H1 (cell line): ENCODE results near the gene GUCA1A. TPM values are rescaled to one million over a fixed set of nuclear protein-coding genes. Genes with fewer than 3 reads are reported as not detected.

Experiments
- CTCF ChIA-PET: fragments of 300-600 bp; sonication (Branson Sonifier 250); formaldehyde crosslinking; loops from one replicate; lab custom pipeline; 2021; ENCODE audit not compliant: partially characterized antibody; lab: Charles Lee
- POLR2A ChIA-PET: fragments of 300-600 bp; sonication (Branson Sonifier 250); formaldehyde crosslinking; loops from one replicate; lab custom pipeline; 2021; ENCODE audit warnings: inconsistent platforms; ENCODE audit not compliant: partially characterized antibody; lab: Charles Lee
- DNase-seq, 2 experiments: peaks; one replicate each; pipeline versions ENCODE4 v3.0.0 to v3.0.0-alpha.2; 2010 to 2022; ENCODE audit warnings: low spot score in 2 of 2, low read depth in 1 of 2, mixed read lengths in 1 of 2
- FAIRE-seq: peaks from 2 replicates; lab custom pipeline; 2011; peaks lifted over from hg19 to GRCh38; lab: Jason Lieb, UNC
- H2AFZ ChIP-seq: 2 replicates; pipeline ENCODE4 v1.8.1; 2012; ENCODE audit warnings: low read length, inconsistent platforms
- H2AK5ac ChIP-seq: 2 replicates; pipeline ENCODE4 v1.6.1; 2013; ENCODE audit warnings: low read depth, low read length
- H2BK120ac ChIP-seq: replicated peaks from 2 replicates; pipeline ENCODE3; 2013; ENCODE audit warnings: low read depth, low read length, inconsistent platforms
- H2BK12ac ChIP-seq: 2 replicates; pipeline ENCODE4 v1.6.1; 2013; ENCODE audit warnings: low read depth, low read length
- H2BK15ac ChIP-seq: 2 replicates; pipeline ENCODE4 v1.6.1; 2013; ENCODE audit warnings: low read length
- H2BK20ac ChIP-seq: 2 replicates; pipeline ENCODE4 v1.6.1; 2013; ENCODE audit warnings: low read length
- H2BK5ac ChIP-seq: 2 replicates; pipeline ENCODE4 v1.6.1; 2013; ENCODE audit warnings: low read depth, low read length
- H3K14ac ChIP-seq: 2 replicates; pipeline ENCODE4 v1.6.1; 2013; ENCODE audit warnings: inconsistent platforms; ENCODE audit not compliant: insufficient read length
- H3K18ac ChIP-seq: 2 replicates; pipeline ENCODE4 v1.6.1; 2013; ENCODE audit warnings: low read length; ENCODE audit errors: extremely low read depth
- H3K23ac ChIP-seq: 2 replicates; pipeline ENCODE4 v1.6.1; 2013; ENCODE audit warnings: inconsistent platforms; ENCODE audit not compliant: insufficient read length
- H3K23me2 ChIP-seq: 2 replicates; pipeline ENCODE4 v1.6.1; 2013; ENCODE audit warnings: low read depth, low read length
- H3K27ac ChIP-seq: 2 replicates; pipeline ENCODE4 v1.6.1; 2011; ENCODE audit warnings: low read depth, low read length, inconsistent platforms
- H3K27me3 ChIP-seq, 4 experiments: replicated peaks in 1 of 4; 1 replicate in 1 of 4; 2 replicates in 3 of 4; pipeline versions ENCODE4 v1.6.1 to v1.8.1; 2011 to 2013; ENCODE audit warnings: low read length in 3 of 4, mild to moderate bottlenecking in 3 of 4, inconsistent platforms in 2 of 4, mixed read lengths in 2 of 4, moderate library complexity in 1 of 4; ENCODE audit not compliant: control insufficient read depth in 3 of 4, insufficient read depth in 3 of 4; ENCODE audit errors: extremely low read depth in 1 of 4
- H3K36me3 ChIP-seq, 4 experiments: 2 replicates each; pipeline versions ENCODE4 v1.6.1 to v1.8.1; 2011 to 2013; ENCODE audit warnings: mild to moderate bottlenecking in 4 of 4, low read length in 3 of 4, moderate library complexity in 2 of 4, control low read depth in 1 of 4, inconsistent platforms in 1 of 4; ENCODE audit not compliant: insufficient read depth in 4 of 4, control insufficient read depth in 2 of 4
- H3K4ac ChIP-seq: replicated peaks from 2 replicates; pipeline ENCODE3; 2013; ENCODE audit warnings: low read length, low read depth, mixed read lengths, inconsistent platforms; ENCODE audit not compliant: insufficient read length
- H3K4me1 ChIP-seq, 4 experiments: replicated peaks in 1 of 4; 1 replicate in 1 of 4; 2 replicates in 3 of 4; pipeline versions ENCODE4 v1.6.1 to v1.8.1; 2011 to 2013; ENCODE audit warnings: low read length in 3 of 4, inconsistent platforms in 2 of 4, mixed read lengths in 1 of 4; ENCODE audit not compliant: insufficient read depth in 4 of 4, control insufficient read depth in 3 of 4
- H3K4me2 ChIP-seq, 2 experiments: 2 replicates each; pipeline versions ENCODE4 v1.6.1 to v1.8.1; 2011 to 2013; ENCODE audit warnings: low read depth in 2 of 2, low read length in 2 of 2, control low read depth in 1 of 2, inconsistent platforms in 1 of 2, mild to moderate bottlenecking in 1 of 2; ENCODE audit not compliant: insufficient read depth in 1 of 2
- H3K4me3 ChIP-seq, 4 experiments: fragments of 200-600, 300-600 bp in 1 of 4; sonication (generic), shearing (Covaris generic), sonication (Bioruptor Twin) in 1 of 4; 2 replicates each; pipeline versions ENCODE4 v1.5.1 to v1.8.1; 2011 to 2016; ENCODE audit warnings: low read length in 4 of 4, low read depth in 3 of 4, control low read depth in 2 of 4, inconsistent platforms in 2 of 4, mild to moderate bottlenecking in 2 of 4, mixed read lengths in 1 of 4, moderate library complexity in 1 of 4; ENCODE audit not compliant: insufficient read depth in 2 of 4; ENCODE audit errors: extremely low read depth in 1 of 4
- H3K56ac ChIP-seq: replicated peaks from 2 replicates; pipeline ENCODE3; 2013; ENCODE audit warnings: low read depth, mild to moderate bottlenecking, mixed read lengths, low read length, inconsistent platforms; ENCODE audit not compliant: insufficient read length
- H3K79me1 ChIP-seq: 2 replicates; pipeline ENCODE4 v1.6.1; 2013; ENCODE audit warnings: low read depth, low read length, control low read depth
- H3K79me2 ChIP-seq, 2 experiments: 2 replicates each; pipeline versions ENCODE4 v1.6.1 to v1.8.1; 2012 to 2013; ENCODE audit warnings: low read length in 2 of 2, mild to moderate bottlenecking in 2 of 2, inconsistent platforms in 1 of 2; ENCODE audit not compliant: insufficient read depth in 2 of 2, control insufficient read depth in 1 of 2
- H3K9ac ChIP-seq, 4 experiments: replicated peaks in 1 of 4; 1 replicate in 1 of 4; 2 replicates in 3 of 4; pipeline versions ENCODE4 v1.6.1 to v1.8.1; 2011 to 2013; ENCODE audit warnings: low read depth in 3 of 4, low read length in 3 of 4, control low read depth in 2 of 4, mild to moderate bottlenecking in 2 of 4, moderate library complexity in 2 of 4, inconsistent platforms in 1 of 4; ENCODE audit errors: extremely low read depth in 1 of 4
- H3K9me3 ChIP-seq, 2 experiments: 2 replicates each; pipeline versions ENCODE4 v1.6.1 to v1.8.1; 2012 to 2013; ENCODE audit warnings: mild to moderate bottlenecking in 2 of 2, moderate library complexity in 2 of 2, control low read depth in 1 of 2, inconsistent platforms in 1 of 2, low read depth in 1 of 2, low read length in 1 of 2, mixed read lengths in 1 of 2; ENCODE audit not compliant: insufficient read depth in 2 of 2
- H4K20me1 ChIP-seq, 2 experiments: replicated peaks in 1 of 2; 2 replicates each; pipeline versions ENCODE3 to v1.8.1; 2011 to 2013; ENCODE audit warnings: inconsistent platforms in 2 of 2, low read length in 2 of 2, mild to moderate bottlenecking in 1 of 2; ENCODE audit not compliant: insufficient read depth in 2 of 2, control insufficient read depth in 1 of 2
- H4K5ac ChIP-seq: 2 replicates; pipeline ENCODE4 v1.6.1; 2013; ENCODE audit warnings: low read length, low read depth, mixed read lengths, inconsistent platforms; ENCODE audit not compliant: insufficient read length
- H4K8ac ChIP-seq: 2 replicates; pipeline ENCODE4 v1.8.0; 2013; ENCODE audit warnings: mild to moderate bottlenecking, moderate library complexity, low read length, inconsistent platforms; ENCODE audit not compliant: insufficient read depth; ENCODE audit errors: extremely low read depth
- H4K91ac ChIP-seq: replicated peaks from 2 replicates; pipeline ENCODE3; 2013; ENCODE audit warnings: low read length, mixed read lengths, inconsistent platforms; ENCODE audit not compliant: insufficient read length
- ASH2L ChIP-seq: fragments of 200-600, 300-600 bp; sonication (generic); IDR thresholded peaks from one replicate; pipeline ENCODE4 v1.7.1; 2017; ENCODE audit warnings: low read length
- BCL11A ChIP-seq, 2 experiments: IDR thresholded peaks; one replicate each; pipeline ENCODE4 v1.6.1; 2011; ENCODE audit warnings: low read depth in 2 of 2, low read length in 2 of 2, mild to moderate bottlenecking in 2 of 2
- CBX5 ChIP-seq: fragments of 300-800, 300-1000 bp; sonication (generic); IDR thresholded peaks from 2 replicates; pipeline ENCODE4 v1.7.1; 2016; ENCODE audit warnings: antibody characterized with exemption, low read length, low read depth
- CTBP2 ChIP-seq: IDR thresholded peaks from 2 replicates; pipeline ENCODE4 v1.7.0; 2011; ENCODE audit warnings: borderline replicate concordance, mild to moderate bottlenecking, moderate library complexity, mixed read lengths, low read length; ENCODE audit not compliant: insufficient read depth, insufficient read length
- E2F6 ChIP-seq: IDR thresholded peaks from 2 replicates; pipeline ENCODE4 v1.6.1; 2012; ENCODE audit warnings: inconsistent platforms
- GTF2F1 ChIP-seq: IDR thresholded peaks from 2 replicates; pipeline ENCODE4 v1.6.1; 2012; ENCODE audit warnings: low read depth, low read length, improper control_type of control experiment, borderline replicate concordance
- KDM1A ChIP-seq: fragments of 200-600, 300-600 bp; sonication (generic); IDR thresholded peaks from 2 replicates; pipeline ENCODE4 v1.7.1; 2016; ENCODE audit warnings: mild to moderate bottlenecking, low read length, borderline replicate concordance
- RAD21 ChIP-seq, 2 experiments: IDR thresholded peaks in 1 of 2; conservative IDR thresholded peaks in 1 of 2; 2 replicates each; pipeline ENCODE4 v1.6.1; 2011; ENCODE audit warnings: low read depth in 2 of 2, low read length in 2 of 2, improper control_type of control experiment in 1 of 2, inconsistent platforms in 1 of 2, mild to moderate bottlenecking in 1 of 2, moderate library complexity in 1 of 2
- RBBP5 ChIP-seq: IDR thresholded peaks from 2 replicates; pipeline ENCODE4 v1.7.1; 2012; ENCODE audit warnings: low read depth, mild to moderate bottlenecking, inconsistent platforms, low read length, moderate library complexity, borderline replicate concordance
- RXRA ChIP-seq: IDR thresholded peaks from 2 replicates; pipeline ENCODE4 v1.6.1; 2011; ENCODE audit warnings: low read depth, mild to moderate bottlenecking, low read length, moderate library complexity; ENCODE audit not compliant: insufficient read depth
- SP2 ChIP-seq: IDR thresholded peaks from 2 replicates; pipeline ENCODE4 v1.6.1; 2012; ENCODE audit warnings: mild to moderate bottlenecking, low read length, inconsistent platforms
- SP4 ChIP-seq: IDR thresholded peaks from 2 replicates; pipeline ENCODE4 v1.6.1; 2012; ENCODE audit warnings: low read length, inconsistent platforms
- WGBS, 2 experiments: shearing (Covaris generic) in 1 of 2; methylation state at CpG; one replicate each; pipeline versions ENCODE4 v1.1.6 to v1.1.7; 2013 to 2015; ENCODE audit warnings: low lambda C conversion rate in 2 of 2, mixed read lengths in 2 of 2, inconsistent platforms in 1 of 2, low coverage in 1 of 2, missing lambda C conversion rate in 1 of 2; ENCODE audit not compliant: insufficient replicate concordance in 2 of 2, insufficient coverage in 1 of 2, insufficient read length in 1 of 2; ENCODE audit errors: extremely low coverage in 1 of 2, missing lambda C conversion rate in 1 of 2; 5-methylcytosine and 5-hydroxymethylcytosine counted together
- polyA plus RNA-seq, 7 experiments: library from polyadenylated mRNA; depleted of rRNA in 3 of 7; stranded (reverse) in 5 of 7; unstranded in 2 of 7; fragments of >200 nt in 5 of 7; fragments of 200-250 nt in 2 of 7; gene quantifications; 1 replicate in 5 of 7; 2 replicates in 1 of 7; 4 replicates in 1 of 7; pipeline versions ENCODE4 v1.2.1 to v1.2.3, GENCODE V29; 2011 to 2013; ENCODE audit warnings: missing spikeins in 2 of 7, mixed read lengths in 2 of 7
- total RNA-seq: library from RNA; stranded (reverse); fragmentation: NEBNext Ultra II Directional; extraction: Animal tissue kit (Norgen Biotek cat#: 25700); gene quantifications from 2 replicates; pipeline ENCODE4 v1.2.1, GENCODE V29; 2021

GUCA1A gene
- total and polyA plus RNA-seq, 2 of the 8 experiments (the other 6 are each of a cell fraction or from before 2014, with no cell fraction given) = 4.6 to 24.6 TPM

DNA sequence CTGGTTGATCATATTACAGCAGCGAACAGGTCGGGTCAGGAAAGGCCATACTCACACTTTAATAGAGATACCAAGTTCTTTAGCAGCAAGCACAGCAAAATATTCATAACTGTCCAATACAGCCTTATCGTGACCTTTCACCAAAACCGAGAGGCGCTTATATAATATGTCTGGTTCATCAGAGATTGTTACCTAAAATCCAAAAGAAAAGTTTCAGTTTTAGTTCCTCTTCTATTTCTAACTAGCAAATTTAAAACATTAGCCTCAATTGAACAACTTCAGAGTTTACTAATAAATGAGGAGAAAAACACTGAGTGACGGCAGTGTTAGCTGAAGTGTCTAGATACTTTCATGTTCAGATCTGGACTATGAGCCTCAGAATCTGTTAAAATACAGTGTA is 38.6 kb downstream of the GUCA1A start:
- DNase-seq (no peak), FAIRE-seq (no peak)
- no peaks in the 10 kb centered on the region for H3K27me3 ChIP-seq
- H4K91ac ChIP-seq = no peak overlapping the region
- POLR2A ChIA-PET = interaction anchor here (1.0 to 1.4 kb wide), 2 partner anchors 15 to 162 kb away, joined by 3 read pairs; no protein-coding TSS in a partner anchor
- no peak for TF ChIP-seq ASH2L
- no peak for TF ChIP-seq CBX5
- TF ChIP-seq GTF2F1 = no peak
- TF ChIP-seq E2F6 = no peak
- no peak for TF ChIP-seq CTBP2
- no peak for TF ChIP-seq RBBP5
- TF ChIP-seq RAD21 (IDR thresholded peaks at IDR 0.05 in 1 of 2, conservative IDR thresholded peaks at IDR 0.05 in 1 of 2; ENCODE audit: low read depth in 2 of 2, low read length in 2 of 2) = no peak
- TF ChIP-seq RXRA = no peak
- no peak for TF ChIP-seq SP2
- TF ChIP-seq SP4 = no peak
- TF ChIP-seq BCL11A (IDR thresholded peaks at IDR 0.05; ENCODE audit: low read depth in 2 of 2, low read length in 2 of 2) = no peak
- no peak for TF ChIP-seq KDM1A
- peaks cover 0 to 3% of the 10 kb centered on the region in 2 experiments; a peak in 2 of 4 replicates for H3K79me2 ChIP-seq
- H3K27ac ChIP-seq = no peak overlapping the region
- WGBS, 2 experiments = 93% methylated on average over 6 of the region's 6 CpGs; no CpG with 5 or more reads in 1 of the 2 experiments
- CTCF ChIA-PET = interaction anchor here (0.7 to 7.5 kb wide), 7 partner anchors 17 to 136 kb away, joined by 3 to 52 read pairs (median 6); no protein-coding TSS in a partner anchor
- no peaks in the 10 kb centered on the region; the same call in 1 of the 2 replicates for H3K23me2 ChIP-seq
- H4K5ac ChIP-seq = no peak overlapping the region
- no peak overlapping the region for H2BK12ac ChIP-seq
- H2BK120ac ChIP-seq = no peak overlapping the region
- H2AK5ac ChIP-seq = no peak overlapping the region
- no peak overlapping the region for H3K14ac ChIP-seq
- no peak overlapping the region for H3K23ac ChIP-seq
- H2AFZ ChIP-seq = no peak overlapping the region
- H3K79me1 ChIP-seq = no peaks in the 10 kb centered on the region
- H3K4ac ChIP-seq = no peak overlapping the region
- H3K56ac ChIP-seq = no peak overlapping the region
- H2BK5ac ChIP-seq = no peak overlapping the region
- H3K4me1 ChIP-seq = no peaks in the 10 kb centered on the region; a peak in 1 of 7 replicates
- no peak overlapping the region for H2BK15ac ChIP-seq
- H4K8ac ChIP-seq = no peak overlapping the region
- H3K4me2 ChIP-seq = no peak overlapping the region
- no peak overlapping the region for H3K4me3 ChIP-seq
- H4K20me1 ChIP-seq = no peaks in the 10 kb centered on the region
- no peaks in the 10 kb centered on the region for H3K9me3 ChIP-seq
- no peak overlapping the region for H3K9ac ChIP-seq
- peaks cover 18 to 53% (median 37%) of the 10 kb centered on the region in 4 experiments for H3K36me3 ChIP-seq
- H2BK20ac ChIP-seq = no peak overlapping the region
- no peak overlapping the region for H3K18ac ChIP-seq
